ENCODE measurements around the gene FAM90A1.
"Not testable (repeated sequence)": the region's sequence is repeated elsewhere in the genome, so short reads cannot be mapped to it uniquely, and the experiment has no call there.

FAM90A1 gene

GRCh38 chr12:8179989-8180585 is 47.3 kb downstream of the FAM90A1 start:
- H4K20me1 ChIP-seq (ENCODE audit: control insufficient read depth, insufficient read depth, low read depth, low read length); H3K27ac ChIP-seq (ENCODE audit: low read depth, low read length); H3K4me1 ChIP-seq (ENCODE audit: control insufficient read depth, low read length); H3K27me3 ChIP-seq (ENCODE audit: control insufficient read depth, low read length); H3K9me2 ChIP-seq (replicated peaks; ENCODE audit: control insufficient read depth, low read length); H3K36me3 ChIP-seq (ENCODE audit: control insufficient read depth, low read length); H3K9me3 ChIP-seq (ENCODE audit: control insufficient read depth, insufficient read depth, low read length); H3F3A ChIP-seq (ENCODE audit: control insufficient read depth, insufficient read depth); H3K79me2 ChIP-seq (ENCODE audit: control insufficient read depth, low read length): not testable (repeated sequence)
- Histone ChIP-seq H3K4me2 (ENCODE audit: low read length) (peak overlapping the region; percentile 62), H3K4me3 (ENCODE audit: low read length) (peak overlapping the region; percentile 77)
- peak; percentile 64 for TF ChIP-seq CTCF (IDR thresholded peaks at IDR 0.05; ENCODE audit: low read depth, low read length, poor library complexity, severe bottlenecking)

- not testable (repeated sequence) for H4K20me1 ChIP-seq (ENCODE audit: control insufficient read depth, insufficient read depth, low read depth, low read length); H3F3A ChIP-seq (ENCODE audit: control insufficient read depth, insufficient read depth); H3K4me3 ChIP-seq (ENCODE audit: low read length); H3K36me3 ChIP-seq (ENCODE audit: control insufficient read depth, low read length); H3K9me2 ChIP-seq (replicated peaks; ENCODE audit: control insufficient read depth, low read length); H3K27me3 ChIP-seq (ENCODE audit: control insufficient read depth, low read length); H3K79me2 ChIP-seq (ENCODE audit: control insufficient read depth, low read length); H3K9me3 ChIP-seq (ENCODE audit: control insufficient read depth, insufficient read depth, low read length); H3K27ac ChIP-seq (ENCODE audit: low read depth, low read length); H3K4me1 ChIP-seq (ENCODE audit: control insufficient read depth, low read length); H3K4me2 ChIP-seq (ENCODE audit: low read length)
These were observed 54.5 kb downstream of the FAM90A1 start for GRCh38 chr12:8172911-8173310.

Data from DOHH2 (cell line).